ENCODE data around the gene SH2D3C.
A peak's percentile ranks its signal among the peaks of the same experiment; 100 is the strongest.

The SH2D3C gene

DNA sequence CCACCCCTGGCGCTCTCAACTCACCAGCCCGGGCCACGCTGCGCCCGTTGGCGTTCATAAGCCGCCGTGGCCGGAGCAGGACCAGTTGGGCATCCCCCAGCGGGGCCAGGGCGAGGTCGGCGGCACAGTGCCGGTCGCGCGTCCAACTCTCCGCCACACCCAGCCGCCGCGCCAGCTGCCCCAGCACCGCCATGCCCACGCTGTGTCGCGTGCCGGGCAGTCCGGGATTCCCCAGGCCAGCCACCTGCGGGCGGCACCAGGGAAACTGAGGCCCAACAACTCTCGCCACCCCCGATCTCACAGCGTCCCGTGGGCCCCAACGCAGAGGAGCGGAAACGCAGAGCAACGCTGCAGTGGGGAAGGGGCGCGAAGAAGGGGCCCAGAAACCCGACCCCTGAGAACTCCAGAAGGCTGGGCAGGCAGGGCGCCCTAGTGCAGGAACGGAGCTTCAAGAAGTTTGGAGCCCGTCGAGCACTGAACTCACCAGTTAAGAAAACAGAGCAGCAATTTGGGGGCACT is 63.5 kb downstream of the SH2D3C start:
- DNase-seq, result no peak

GRCh38 chr9:127714020-127714750 is 64.3 kb downstream of the SH2D3C start:
- DNase-seq, result no peak

DNA sequence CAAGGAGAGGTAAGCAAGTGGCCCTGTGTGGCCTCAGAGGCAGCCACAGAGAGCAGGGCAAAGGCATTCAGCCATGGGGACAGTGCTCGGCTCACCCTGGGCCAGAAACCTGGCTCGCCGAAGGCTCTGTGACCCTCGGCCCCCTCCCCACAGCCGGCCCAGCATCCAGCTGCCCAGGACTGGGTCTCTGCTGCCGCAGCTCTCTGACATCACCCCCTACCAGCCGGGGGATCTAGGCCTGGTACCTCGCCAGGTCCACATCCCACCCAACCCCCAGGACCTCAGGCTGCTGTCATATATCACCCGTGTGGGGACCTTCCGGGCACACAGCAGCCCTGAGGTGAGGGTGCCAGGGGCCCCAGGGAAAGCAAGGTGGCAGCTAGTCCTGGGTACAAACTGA is 65.6 kb downstream of the SH2D3C start:
- no peak for DNase-seq

DNA sequence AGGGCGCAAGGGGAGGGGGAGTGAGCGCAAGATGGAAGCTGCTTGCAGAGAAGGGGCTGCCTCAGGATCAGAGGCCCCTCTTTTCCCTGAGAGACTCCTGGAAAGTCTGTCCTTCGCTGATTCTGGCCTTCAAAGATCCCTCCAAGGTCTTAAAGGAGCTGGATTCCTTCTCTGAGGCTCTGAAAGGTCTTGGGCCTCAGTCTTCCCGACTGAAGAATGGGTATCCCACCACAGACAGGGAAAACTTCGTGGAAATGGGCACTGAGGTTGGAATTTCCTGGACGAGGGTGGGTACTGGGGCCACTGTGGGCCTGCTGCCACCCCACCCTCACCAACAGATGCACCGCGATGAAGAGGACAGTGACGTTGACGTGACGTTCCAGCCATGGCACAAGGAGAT is 66.1 kb downstream of the SH2D3C start:
- DNase-seq, result no peak

DNA sequence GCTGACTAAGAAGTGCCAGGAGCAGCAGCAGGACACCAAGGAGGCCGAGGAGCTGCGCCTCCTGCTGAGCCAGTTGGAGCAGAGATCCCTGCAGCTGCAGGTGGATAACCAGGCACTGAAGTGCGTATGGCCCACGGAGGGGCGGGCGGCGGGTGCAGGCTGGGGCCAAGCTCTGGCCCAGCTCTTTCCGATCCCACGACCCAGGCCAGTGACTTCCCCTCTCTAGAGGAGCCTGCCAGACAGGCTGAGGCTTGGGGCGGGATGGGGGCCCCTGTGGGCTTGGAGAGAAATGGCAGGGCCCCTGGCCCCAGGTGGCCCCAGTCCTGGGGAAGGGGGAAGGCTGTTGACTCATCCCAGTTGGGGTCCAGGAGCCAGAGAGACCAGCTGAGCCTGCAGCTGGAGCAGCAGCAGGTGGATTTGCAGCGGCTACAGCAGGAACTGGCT is 66.6 kb downstream of the SH2D3C start:
- no peak for DNase-seq

GRCh38 chr9:127711226-127711701 is 67.2 kb downstream of the SH2D3C start:
- no peak for DNase-seq

DNA sequence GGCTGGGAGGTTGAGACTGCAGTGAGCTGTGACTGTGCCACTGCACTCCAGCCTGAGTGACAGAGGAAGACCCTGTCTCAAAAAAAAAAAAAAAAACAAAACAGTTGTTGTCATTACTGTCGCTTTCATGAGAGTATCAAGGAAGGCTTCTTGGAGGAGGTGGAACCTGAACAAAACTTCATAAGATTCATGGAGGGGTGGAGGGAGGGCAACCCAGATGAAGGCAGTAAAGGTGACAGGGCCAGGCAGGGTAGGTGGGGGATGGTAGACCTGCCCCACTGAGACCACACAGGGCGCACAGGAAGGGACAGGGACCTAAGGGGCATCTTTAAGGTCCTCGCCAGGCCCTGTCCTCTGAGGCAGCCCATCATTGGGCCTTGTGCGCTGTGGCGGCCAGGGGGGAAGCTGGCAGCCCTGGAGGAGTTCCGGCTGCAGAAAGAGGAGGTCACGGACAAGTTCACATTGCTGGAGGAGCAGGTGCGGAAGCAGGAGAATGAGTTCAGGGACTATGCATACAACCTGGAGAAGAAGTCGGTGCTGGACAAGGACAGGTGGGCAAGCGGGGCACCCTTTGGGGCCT is 68.2 kb downstream of the SH2D3C start:
- no peak for DNase-seq

DNA sequence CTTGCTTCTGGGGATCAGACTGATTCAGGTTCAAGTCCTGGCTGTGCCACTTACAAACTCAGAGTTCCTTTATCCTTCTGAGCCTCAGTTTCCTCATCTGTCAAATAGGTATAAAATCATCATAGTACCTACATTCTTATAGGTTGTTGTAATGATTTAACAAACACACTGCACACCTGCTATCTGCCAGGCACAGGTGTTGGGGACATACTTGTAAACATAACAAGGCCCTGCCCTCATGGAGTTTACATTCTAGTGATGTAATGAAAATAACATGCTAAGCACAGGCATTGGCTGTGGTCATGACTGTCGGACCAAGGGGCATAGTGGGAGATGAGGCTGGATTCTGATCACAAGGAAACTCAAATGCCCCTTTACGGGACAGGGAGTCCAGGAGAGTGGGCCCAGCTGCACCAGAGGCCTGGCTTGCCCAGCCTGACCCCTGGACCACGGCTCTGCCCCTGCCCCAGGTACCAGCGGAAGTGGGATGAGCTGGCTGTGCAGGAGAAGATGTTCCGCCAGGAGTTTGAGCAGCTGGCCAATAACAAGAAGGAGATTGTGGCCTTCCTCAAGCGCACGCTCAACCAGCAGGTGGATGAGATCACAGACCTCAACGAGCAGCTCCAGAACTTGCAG is 69.4 kb downstream of the SH2D3C start:
- DNase-seq, result no peak

DNA sequence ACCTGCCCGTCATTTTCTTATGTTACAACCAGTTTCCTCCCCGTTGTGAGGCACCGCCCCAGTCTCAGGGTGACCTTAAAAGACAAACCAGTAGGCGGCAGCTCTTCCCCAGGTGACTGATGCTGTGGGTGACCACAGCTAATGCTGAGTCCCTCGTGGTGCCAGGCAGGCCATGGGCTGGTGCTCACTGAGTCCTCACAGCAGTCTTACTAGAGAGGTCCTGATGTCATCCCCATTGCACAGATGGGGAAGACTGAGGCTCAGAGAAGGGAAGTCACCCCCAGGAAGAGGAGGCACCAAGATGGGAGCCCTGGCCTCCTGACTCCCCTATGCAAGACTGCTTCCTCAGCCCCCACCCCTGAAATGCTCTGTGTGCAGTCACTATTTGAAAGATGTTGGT is 70.7 kb downstream of the SH2D3C start:
- DNase-seq, result no peak

- no peak for DNase-seq
Measured at GRCh38 chr9:127706836-127707241, 71.6 kb downstream of the SH2D3C start, which contains the start of gene CFAP157. CFAP157 (plus strand) TSS chr9:127706988; CDS start chr9:127707032, 44 bp downstream.

DNA sequence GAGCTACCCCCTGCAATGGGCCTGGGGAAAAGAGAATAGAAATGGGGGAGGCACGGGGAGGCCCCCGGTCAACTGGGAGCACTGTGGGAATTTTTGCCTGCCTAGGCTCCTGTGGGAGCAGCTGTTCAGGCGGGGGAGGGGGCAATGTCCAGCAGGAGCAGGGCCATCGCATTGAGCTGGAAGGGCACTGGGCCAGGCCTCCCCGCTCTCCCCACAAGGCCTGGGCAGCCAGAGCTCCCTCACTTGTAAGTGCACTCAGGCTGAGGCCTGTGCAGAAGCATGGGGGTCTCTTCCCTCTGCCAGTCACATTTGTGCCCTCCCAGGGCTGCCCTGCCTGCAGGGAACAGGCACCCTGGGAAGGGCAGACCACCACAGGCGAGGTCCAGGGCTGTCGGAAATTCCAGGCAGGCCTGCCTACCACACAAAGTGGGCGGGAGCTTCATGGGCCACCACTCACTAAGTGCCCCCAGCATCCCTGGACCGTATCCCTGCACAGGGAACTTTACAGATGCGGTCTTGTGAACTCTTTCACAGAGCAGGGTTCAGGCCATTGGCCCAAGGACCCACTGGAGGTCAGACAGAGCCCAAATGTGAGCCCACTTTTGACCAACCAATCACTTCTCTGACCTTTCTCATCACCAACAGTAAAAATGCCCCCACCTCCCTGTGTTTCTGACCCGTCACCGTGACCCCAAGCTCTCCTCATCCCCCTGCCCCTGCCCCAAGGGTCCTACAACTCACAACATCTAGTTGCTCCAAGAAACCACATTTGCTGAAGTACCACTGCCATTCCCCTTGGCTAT is 72.7 kb downstream of the SH2D3C start:
- no peak for DNase-seq

DNA sequence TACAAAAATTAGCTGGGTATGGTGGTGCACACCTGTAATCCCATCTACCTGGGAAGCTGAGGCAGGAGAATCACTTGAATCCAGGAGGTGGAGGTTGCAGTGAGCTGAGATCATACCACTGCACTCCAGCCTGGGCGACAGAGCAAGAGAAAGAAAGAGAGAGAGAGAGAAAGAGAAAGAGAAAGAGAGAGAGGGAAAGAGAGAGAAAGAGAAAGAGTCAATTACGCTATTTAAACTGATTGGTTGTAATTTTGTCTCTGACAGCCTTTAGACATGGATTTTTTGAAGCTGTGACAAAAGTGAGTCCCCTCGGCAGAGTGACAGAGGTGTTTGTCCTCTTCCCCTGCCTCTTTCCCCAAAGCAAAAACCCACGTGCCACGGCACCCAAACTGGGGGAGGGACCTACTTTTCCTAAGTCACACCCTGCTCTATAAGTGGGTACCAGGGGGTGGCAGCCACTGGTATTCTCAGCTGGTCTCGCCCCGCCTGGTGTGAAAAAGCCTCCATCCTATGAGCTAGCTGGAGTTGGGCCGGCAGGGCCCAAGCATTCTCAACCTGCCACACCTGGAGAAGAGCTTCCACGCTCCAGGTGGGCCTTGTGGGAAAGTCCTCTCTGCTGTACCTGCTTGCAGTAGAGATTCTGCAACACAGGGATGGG is 75.0 kb downstream of the SH2D3C start:
- no peak for DNase-seq

DNA sequence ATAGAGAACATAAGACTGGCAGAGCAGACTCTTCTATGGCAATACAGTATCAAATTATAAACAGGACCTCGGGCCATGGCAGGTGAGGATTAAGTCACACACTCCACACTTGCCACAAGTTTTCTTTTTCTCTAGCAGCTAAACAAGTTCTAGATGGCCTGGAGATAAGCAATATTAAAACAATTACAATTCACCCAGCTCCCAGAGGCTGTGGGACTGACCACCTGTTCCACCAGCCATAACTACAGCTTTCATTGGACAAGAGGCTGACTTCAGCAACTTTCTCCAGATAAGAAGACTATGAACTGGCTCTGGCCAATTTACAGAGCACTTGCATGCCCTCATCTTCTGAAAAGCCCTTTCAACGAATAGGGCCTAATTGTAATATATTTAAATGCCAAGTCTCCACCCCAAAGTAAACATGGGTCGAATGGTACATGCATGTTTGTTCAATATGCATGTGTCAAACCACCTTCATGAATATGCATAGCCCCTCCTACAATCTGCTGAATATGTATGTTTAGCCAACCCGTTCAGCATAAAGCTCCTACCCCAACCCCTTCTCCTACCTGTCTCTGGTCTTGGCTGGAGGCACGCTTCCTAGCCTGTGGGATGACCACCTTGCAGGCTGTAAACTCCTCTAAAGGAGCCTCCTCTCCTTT is 77.7 kb downstream of the SH2D3C start:
- DNase-seq, result peak; percentile 25

DNA sequence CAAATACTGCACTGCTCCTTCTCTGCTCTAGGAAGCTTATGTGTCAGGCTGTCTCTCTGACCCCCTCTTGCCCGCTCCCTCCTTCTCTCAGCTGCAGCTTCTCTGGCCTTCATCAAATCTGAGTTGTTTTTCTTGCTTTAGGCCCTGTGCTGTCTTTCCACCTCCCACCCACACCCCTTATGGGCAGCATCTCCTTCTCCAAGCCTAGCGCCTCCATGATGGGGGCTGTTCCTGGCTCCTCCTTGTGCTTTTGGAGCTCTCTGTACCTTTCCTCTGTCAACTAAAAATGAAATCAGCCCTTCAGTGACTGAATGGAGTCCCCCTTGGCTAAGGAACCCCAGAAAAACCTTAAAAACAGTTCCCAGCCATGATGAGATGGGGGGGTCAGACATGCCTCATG is 78.3 kb downstream of the SH2D3C start:
- no peak for DNase-seq

DNA sequence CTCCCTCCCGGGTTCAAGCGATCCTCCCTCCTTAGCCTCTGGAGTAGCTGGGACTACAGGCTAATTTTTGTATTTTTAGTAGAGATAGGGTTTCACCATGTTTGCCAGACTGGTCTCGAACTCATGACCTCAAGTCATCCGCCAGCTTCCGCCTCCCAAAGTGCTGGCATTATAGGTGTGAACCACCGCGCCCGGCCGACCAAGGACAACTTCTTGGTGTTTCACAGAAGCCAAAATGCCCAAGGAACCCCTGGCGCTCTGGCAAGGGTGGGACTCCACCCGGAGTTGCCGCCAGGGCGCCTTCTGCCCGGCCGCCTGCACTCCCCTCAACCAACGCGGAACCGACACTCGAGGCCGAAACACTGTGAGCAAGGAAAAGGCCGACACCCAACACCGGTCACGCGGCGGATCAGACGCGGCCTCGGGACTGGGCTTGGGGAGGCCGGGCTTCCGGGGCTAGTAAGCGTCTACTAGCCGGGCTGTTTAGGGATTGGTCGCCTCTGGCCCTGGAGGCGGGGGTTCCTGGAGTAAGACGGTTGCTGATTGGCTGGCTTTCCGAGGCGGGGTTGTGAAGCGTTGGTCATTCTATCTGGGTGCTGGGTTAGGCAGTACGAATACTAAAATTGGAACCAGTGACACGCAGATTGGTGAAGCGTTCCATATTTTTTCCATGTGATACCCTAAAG is 79.3 kb downstream of the SH2D3C start:
- DNase-seq, result no peak

GRCh38 chr9:127698386-127698785 is 80.1 kb downstream of the SH2D3C start:
- DNase-seq, result no peak

DNA sequence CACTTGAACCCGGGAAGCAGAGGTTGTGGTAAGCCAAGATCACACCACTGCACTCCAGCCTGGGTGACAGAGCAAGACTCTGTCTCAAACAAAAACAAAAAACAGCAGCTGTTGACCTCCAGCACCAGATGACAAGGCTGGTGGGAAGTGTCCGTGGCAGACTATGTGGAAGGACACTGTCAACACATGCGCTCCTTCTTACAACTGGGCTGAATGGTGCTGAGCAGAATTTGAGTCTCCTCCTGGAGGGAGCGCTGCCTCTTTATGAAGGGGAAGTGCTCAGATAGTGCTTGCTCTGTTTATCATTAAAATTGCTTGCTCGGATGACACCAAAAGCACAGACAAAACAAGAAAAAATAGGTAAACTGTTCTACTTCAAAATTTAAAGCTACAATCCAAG is 80.9 kb downstream of the SH2D3C start:
- DNase-seq, result no peak

- no peak for DNase-seq
Measured at GRCh38 chr9:127694890-127695720, 83.4 kb downstream of the SH2D3C start.

DNA sequence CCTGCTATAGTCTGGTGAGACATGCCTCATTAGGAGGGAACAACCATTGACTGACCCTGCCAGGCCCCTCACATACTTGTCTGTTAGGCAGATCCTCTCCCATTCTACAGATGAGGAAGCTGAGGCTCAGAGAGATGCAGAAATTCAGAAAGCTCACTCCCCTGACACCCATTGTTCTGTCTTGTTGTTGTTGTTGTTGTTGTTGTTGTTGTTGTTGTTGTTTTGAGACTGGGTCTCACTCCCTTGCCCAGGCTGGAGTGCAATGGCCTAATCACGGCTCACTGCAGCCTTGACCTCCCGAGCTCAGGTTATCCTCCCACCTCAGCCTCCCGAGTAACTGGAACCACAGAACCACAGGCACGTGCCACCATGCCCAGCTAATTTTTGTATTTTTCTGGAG is 84.8 kb downstream of the SH2D3C start:
- no peak for DNase-seq

DNA sequence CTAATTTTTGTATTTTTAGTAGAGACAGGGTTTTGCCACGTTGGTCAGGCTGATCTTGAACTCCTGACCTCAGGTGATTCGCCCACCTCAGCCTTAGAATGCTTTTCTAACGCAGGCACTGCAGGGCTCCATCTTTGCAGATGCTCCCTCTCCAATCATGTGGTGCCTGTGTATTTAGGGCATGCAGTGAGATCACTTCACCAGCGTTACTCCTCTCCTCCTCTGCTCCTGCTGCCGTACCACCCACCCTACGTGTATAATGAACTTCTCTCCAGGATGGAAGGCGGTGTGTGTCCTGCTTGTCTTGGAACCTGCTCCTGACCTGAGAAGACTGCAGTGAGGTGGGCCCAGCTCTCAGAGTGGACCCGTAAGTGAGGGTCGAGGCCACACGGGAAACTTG is 85.3 kb downstream of the SH2D3C start:
- no peak for DNase-seq

Data from DMS79 (cell line).